ENCODE measurements around the gene OTUD1. TPM values are rescaled to one million over a fixed set of nuclear protein-coding genes. Genes with fewer than 3 reads are reported as not detected.

The OTUD1 gene
- total and polyA plus RNA-seq, 9 donors = 13.3 to 23.9 (median 17.9) TPM

DNA sequence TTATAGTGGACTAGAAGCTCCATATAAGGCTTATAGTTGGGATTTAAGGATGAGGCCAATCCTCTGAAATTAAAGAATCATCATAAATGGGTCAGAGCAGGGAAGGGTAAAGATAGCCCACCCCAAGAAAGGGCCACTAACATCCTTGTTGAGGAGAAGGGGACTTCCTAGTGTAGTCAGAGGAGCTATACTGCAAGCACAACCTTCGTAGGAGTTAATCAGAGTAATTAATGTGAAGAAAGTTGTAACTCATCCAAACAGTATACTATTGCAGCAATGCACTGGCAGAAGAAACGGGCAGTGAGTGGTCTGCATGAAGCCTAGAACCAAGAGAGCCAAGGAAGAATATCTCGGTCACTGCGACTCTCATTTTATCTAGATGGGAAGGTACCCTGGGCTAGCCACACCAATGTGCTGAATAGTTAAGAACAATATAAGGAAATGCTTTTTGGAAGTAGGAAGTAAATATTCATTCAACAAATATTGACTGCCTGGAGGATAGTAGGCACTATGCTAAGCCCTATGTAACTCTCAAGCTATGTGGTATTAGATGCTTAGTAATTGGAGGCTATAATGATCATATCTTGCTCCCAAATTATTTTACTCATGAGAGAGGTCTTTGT lies 13.3 kb downstream of the OTUD1 start:
- no peak for DNase-seq
- TF ChIP-seq POLR2A (IDR thresholded peaks at IDR 0.05) = no peak
- TF ChIP-seq, protein P1, sequence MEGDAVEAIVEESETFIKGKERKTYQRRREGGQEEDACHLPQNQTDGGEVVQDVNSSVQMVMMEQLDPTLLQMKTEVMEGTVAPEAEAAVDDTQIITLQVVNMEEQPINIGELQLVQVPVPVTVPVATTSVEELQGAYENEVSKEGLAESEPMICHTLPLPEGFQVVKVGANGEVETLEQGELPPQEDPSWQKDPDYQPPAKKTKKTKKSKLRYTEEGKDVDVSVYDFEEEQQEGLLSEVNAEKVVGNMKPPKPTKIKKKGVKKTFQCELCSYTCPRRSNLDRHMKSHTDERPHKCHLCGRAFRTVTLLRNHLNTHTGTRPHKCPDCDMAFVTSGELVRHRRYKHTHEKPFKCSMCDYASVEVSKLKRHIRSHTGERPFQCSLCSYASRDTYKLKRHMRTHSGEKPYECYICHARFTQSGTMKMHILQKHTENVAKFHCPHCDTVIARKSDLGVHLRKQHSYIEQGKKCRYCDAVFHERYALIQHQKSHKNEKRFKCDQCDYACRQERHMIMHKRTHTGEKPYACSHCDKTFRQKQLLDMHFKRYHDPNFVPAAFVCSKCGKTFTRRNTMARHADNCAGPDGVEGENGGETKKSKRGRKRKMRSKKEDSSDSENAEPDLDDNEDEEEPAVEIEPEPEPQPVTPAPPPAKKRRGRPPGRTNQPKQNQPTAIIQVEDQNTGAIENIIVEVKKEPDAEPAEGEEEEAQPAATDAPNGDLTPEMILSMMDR (IDR thresholded peaks at IDR 0.05) = no peak
- no peak for TF ChIP-seq EP300 (IDR thresholded peaks at IDR 0.05)
- H3K4me1 ChIP-seq (ENCODE audit: insufficient read depth) = no peaks in the 10 kb centered on the region
- intact Hi-C loops (cut with DNase I) = no loop called here
- no peaks in the 10 kb centered on the region for H3K27me3 ChIP-seq
- 81 to 88% (median 88%) methylated on average over 4 of the region's 4 CpGs for WGBS, 3 donors
- no peaks in the 10 kb centered on the region for H3K9me3 ChIP-seq
- H3K27ac ChIP-seq = no peak overlapping the region
- no peaks in the 10 kb centered on the region for H3K36me3 ChIP-seq
- no peak overlapping the region for H3K4me3 ChIP-seq

DNA sequence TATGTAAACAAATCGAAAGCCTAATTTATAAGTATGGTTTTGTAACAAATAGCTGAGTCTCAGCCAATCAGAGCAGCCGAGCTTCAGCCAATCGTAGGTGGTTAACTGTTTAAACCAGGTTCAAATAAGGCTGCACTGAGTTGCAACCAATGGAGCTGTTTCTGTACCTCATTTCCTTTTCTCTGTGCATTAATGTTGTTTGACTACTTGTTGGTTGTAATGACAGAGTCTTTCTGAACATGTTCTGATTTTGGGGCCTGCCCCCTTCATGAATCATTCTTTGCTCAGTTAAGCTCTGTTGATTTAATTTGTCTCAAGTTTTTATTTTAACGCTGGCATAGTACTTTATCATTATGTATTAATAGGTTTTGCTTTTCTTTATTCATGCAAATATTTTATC lies 14.6 kb downstream of the OTUD1 start:
- no peaks in the 10 kb centered on the region for H3K36me3 ChIP-seq
- no peak for DNase-seq
- intact Hi-C loops (cut with DNase I) = no loop called here
- H3K27ac ChIP-seq = no peak overlapping the region
- H3K4me3 ChIP-seq = no peak overlapping the region
- H3K27me3 ChIP-seq = no peaks in the 10 kb centered on the region
- no peak for TF ChIP-seq EP300 (IDR thresholded peaks at IDR 0.05)
- TF ChIP-seq, protein P1 (IDR thresholded peaks at IDR 0.05) = no peak
- no peak for TF ChIP-seq POLR2A (IDR thresholded peaks at IDR 0.05)
- 71 to 83% (median 72%) methylated on average over 4 of the region's 4 CpGs for WGBS, 3 donors
- H3K9me3 ChIP-seq = no peaks in the 10 kb centered on the region
- no peaks in the 10 kb centered on the region for H3K4me1 ChIP-seq (ENCODE audit: insufficient read depth)

DNA sequence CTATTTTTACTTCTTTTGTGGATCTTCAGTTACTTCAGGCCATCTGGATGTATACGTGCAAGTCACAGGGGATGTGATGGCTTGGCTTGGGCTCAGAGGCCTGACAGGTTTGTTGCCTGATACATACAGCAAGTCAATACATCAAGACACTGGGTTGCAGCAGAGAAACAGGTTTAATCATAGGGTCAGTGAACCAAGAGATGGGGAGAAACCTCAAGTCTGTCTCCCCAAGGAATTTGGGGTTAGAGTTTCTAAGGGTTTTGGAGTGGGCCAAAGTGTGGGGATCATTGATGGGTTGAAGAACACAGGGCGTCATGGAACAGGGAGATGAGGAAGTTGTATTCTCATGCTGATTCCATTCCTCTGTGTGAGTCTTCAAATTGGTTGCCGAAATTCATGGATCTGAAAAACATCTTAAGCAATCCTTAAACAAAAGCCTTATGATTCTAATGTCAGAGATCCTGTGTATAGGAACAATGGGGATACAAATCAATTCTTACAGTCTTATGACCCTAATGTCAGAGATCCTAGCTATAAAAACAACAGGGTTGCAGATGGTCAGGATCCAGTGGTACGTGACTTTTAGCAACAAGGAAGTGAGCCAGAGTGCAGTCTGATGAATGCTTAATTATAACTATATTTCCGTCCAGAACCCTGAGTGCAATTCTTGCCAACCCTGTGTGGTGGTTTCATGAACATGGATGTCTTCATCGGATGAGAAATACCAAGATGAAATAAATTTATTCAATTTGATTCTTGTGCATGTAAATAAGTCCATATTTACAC lies 18.9 kb downstream of the OTUD1 start:
- intact Hi-C loops (cut with DNase I) = no loop called here
- no peak overlapping the region for H3K4me3 ChIP-seq
- 88 to 89% (median 88%) methylated on average over 6 of the region's 6 CpGs for WGBS, 3 donors
- no peaks in the 10 kb centered on the region for H3K9me3 ChIP-seq
- H3K27me3 ChIP-seq = no peaks in the 10 kb centered on the region
- TF ChIP-seq POLR2A (IDR thresholded peaks at IDR 0.05) (no peak), EP300 (IDR thresholded peaks at IDR 0.05) (no peak)
- TF ChIP-seq, protein P1 (IDR thresholded peaks at IDR 0.05) = no peak
- no peaks in the 10 kb centered on the region for H3K4me1 ChIP-seq (ENCODE audit: insufficient read depth)
- DNase-seq = no peak
- H3K27ac ChIP-seq = no peak overlapping the region
- no peaks in the 10 kb centered on the region for H3K36me3 ChIP-seq

DNA sequence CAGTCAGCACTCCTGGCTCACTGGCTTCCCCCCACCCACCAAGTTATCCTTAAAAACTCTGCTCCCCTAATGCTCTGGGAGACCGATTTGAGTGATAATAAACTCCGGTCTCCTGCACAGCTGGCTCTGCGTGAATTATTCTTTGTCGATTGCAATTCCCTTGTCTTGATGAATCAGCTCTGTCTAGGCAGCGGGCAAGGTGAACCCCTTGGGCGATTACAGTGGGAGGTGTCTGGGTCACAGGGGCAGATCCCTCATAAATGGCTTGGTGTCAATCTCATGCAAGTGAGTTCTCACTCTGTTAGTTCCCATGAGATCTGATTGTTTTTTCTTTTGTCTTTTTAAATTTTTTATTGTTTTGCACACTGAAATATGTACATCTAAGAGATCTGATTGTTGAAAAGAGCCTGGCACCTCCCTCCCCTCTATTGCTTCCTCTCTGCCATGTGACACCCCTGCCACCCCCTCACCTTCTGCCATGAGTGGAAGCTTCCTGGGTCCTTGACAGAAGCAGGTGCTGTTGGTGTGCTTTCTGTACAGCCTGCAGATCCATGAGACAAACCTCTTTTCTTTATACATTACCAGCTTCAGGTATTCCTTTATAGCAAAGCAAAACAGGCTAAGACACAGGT lies 20.5 kb downstream of the OTUD1 start:
- H3K9me3 ChIP-seq = no peaks in the 10 kb centered on the region
- H3K36me3 ChIP-seq = no peaks in the 10 kb centered on the region
- intact Hi-C loops (cut with DNase I) = no loop called here
- no peaks in the 10 kb centered on the region for H3K27me3 ChIP-seq
- H3K27ac ChIP-seq = no peak overlapping the region
- TF ChIP-seq, protein P1 (IDR thresholded peaks at IDR 0.05) = no peak
- no peak for TF ChIP-seq EP300 (IDR thresholded peaks at IDR 0.05)
- TF ChIP-seq POLR2A (IDR thresholded peaks at IDR 0.05) = no peak
- no peak overlapping the region for H3K4me3 ChIP-seq
- no peaks in the 10 kb centered on the region for H3K4me1 ChIP-seq (ENCODE audit: insufficient read depth)
- 77 to 80% (median 79%) methylated on average over 6 of the region's 6 CpGs for WGBS, 3 donors
- DNase-seq = no peak
